ENCODE results near the gene GLT1D1. TPM values are rescaled to one million over a fixed set of nuclear protein-coding genes. Genes with fewer than 3 reads are reported as not detected.
"Not testable (repeated sequence)": the region's sequence is repeated elsewhere in the genome, so short reads cannot be mapped to it uniquely, and the experiment has no call there.

Gene GLT1D1
- total RNA-seq: 2.2 TPM

DNA sequence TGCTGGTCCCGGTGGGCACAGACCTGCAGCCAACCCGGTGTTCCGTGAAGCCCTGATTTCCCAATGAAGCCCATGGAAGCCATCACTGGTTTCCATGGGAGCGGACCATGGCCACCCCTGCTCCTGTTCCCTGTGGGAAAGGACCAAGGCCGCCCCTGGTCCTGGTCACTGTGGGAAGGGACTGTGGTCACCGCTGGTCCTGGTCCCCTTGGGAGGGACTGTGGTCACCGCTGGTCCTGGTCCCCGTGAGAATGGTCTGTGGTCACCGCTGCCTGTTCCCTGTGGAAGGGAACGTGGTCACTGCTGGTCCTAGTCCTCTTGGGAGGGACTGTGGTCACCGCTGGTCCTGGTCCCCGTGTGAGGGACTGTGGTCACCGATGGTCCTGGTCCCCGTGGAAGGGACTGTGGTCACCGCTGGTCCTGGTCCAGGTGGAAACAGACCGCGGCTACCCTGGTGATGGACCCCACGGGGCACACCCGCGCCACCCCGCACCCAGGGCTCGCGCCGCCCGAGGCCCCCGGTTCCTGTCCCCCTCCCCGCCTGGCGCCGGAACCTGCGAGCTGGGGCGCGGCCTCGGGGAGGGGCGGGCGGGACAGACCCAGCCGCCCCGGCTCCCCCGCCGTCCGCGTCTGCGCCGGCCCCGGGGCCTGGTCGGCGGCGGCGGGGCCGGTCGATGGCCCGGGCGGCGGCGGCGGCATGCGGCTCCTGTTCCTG is at the start of gene GLT1D1:
TSS of gene GLT1D1 (plus strand) at position 594 of the 715 bp plus-strand sequence. CDS start at position 698, 104 bp downstream.
- no peak for DNase-seq

DNA sequence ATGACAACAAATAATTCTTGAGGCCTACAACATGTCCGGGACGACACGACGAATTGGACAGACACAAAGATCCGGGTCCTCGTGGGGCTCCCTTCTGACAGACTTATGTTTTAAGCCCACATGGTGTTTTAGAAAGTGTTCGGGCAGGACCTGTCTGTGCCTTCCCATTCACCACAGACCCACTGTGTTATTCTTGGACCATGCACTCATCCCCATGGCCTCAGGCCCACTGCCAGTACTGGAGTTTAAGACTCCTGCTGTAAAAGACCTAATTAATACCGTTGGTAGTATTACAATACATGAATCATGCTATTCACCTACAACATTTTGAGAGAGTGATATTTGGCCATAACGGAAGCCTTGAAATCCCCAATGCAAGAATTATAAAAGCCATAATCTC is 49.5 kb upstream of the GLT1D1 start:
- DNase-seq: no peak

DNA sequence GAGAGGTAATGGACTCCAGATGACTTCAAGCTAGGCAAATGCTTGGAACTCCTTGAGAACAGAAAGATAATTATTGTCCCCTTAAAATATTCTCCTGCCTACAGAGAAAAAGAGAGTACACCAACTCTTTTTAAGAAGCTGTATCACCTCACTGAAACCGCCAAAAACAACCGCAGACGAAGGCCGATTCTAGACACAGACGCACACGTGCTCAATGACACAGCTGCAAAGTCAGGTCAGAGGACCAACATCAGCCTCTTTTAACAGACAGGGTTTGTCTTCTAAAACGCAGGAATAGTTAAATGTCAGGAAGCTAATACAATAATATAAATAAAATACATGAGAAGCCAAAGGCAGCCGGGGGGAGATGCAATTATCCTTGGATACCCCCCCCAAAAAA is 48.5 kb upstream of the GLT1D1 start:
- DNase-seq: no peak

DNA sequence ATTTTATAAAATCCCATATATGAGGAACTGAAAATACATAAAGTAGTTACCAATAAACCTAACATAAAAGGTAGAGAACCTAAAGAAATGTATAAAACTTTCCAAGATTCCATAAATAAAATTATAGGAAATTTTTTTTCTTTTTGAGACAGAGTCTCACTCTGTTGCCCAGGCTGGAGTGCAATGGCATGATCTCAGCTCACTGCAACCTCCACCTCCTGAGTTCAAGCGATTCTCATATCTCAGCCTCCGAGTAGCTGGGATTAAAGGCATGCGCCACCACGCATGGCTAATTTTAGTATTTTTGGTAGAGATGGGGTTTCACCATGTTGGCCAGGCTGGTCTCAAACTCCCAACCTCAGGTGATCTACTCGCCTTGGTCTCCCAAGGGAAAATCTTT is 47.9 kb upstream of the GLT1D1 start:
- DNase-seq: not testable (repeated sequence)

DNA sequence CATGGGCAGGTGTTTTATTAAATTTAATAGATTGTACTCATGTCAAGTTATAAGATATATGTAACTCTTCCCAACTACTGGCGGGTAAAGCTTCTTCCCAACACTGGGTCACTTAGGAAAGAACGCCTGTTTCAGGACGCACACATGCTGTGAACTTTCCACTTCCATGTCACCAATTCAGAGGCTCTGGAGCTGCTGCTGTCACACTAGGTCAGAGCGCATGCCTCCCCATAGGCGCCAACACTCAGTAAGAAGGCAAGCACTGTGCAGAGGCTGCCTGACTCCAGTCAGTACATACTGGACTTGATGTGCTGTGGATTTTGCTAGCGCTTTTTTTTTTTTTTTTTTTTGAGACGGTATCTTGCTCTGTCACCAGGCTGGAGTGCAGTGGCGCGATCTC is 46.7 kb upstream of the GLT1D1 start:
- DNase-seq: no peak

DNA sequence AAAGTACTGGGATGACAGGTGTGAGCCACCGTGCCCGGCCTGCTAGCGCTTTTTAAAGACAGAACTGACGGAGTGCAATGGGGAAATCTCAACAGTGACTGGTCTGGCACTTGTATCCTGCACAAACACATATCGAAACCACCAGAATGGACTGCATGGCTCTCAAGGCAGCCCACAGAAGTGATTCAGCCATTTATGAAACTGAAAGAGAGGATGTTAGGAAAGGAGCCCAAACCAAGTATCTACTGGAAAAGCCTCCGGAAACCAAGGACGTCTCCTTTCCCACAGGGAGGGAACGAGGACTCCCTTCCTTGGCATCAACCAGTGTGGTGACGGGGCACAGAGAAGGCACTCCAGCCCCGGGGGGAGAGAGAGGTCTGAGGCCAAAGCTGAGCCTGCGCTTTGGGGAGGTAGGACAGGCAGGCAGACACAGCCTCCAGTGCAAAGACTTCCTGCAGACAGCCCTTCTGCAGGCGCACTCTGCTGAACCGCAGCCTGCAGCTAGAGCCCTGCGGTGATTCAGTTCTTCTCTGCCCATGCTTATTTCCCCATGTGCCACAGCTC is 46.0 kb upstream of the GLT1D1 start:
- no peak for DNase-seq

DNA sequence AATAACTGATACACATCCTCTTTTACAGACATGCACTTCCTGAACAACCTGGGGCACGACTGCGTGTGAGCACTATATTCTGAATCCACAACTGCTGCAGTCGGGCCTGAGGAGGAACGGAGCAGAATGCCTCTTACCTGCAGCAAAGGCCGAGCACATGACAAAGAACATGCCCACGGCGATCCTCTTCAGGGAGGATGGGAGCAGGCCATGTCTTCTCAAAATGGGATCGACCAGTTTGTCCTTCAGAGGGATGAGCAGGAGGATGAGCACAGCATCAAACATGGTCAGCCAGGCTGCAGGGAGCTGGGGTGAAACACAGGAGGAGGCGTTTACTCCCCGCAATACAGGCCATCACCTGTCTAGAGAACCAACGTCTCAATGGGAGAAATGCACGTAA is 44.6 kb upstream of the GLT1D1 start:
- no peak for DNase-seq

DNA sequence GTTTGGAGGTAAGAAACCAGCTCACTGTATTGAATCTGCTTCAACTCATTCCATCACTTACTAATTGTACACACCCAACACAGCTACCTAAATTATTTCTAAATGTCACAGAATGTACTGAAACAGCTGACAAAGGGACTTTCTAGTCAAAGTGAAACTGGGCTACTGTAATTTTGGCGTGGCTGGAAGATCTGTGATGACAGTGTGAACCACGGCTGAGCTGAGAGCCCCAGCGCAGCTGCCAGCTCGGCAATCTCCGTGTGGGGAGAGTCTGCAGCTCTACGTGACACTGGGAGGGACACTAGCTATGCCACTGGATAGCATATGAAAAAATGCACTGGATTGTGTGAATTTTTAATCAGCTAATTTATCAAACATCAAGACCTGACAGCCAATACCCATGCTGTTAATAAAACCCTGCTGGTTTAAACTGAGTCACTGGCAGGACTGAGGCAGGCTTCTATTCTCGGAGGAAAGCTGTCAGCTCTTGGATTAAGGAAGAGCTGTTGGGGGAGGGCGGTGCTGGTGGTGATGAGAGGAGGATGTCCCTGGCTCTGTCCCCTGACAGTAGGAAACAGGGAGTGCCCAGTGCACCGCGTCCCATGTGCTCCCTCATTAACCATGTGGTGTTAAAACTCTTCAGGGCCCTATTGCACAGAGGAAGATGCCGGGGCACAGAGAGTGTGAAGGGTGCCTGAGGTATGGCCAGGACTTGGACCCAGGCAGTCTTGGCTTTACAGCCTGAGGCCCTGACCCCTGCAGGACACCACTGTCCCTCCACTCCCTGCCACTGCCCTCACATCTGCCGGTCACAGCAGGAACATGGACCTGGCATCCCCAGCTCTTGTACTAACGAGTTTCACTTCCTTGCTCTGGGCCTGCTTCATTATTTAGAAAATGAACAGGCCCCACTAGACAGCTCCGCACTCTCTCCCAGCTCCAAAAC is 42.8 kb upstream of the GLT1D1 start:
- no peak for DNase-seq

DNA sequence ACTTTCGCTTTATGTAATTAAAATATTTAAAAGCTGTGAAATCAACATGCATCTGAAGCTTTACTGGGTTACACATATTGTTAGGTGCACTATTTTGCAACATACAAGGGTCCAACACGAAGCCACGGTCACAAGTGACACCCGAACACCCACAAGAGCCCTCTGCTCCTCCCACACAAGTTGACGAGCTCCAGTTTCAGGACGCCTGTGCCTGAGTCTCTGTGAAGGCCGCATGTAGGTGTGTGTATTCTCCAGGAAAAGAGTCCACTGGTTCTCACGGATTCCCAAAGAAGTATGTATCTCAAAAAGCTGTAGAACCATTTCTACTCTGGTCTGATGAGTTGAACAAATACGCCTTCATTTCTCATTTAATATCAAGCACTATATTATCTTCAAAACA is 41.5 kb upstream of the GLT1D1 start:
- DNase-seq: no peak

DNA sequence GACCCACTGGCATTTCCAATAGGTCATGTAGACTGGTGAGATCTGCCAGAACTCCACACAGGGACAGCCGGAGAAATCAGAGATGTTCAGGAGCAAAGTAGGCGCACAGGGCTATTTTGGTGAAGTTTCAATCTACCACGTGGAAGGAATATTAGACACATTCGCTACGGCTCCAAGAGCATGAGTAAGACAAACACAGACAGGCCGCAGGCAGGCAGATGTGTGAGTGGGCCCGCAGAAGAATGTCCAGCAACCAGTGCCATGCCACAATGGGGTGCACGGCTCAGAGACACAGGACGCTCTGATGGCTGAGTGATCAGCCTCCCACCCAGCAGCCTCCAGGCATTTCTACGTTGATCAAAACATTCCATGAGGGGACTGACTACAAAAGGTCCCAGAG is 39.9 kb upstream of the GLT1D1 start:
- DNase-seq: no peak

DNA sequence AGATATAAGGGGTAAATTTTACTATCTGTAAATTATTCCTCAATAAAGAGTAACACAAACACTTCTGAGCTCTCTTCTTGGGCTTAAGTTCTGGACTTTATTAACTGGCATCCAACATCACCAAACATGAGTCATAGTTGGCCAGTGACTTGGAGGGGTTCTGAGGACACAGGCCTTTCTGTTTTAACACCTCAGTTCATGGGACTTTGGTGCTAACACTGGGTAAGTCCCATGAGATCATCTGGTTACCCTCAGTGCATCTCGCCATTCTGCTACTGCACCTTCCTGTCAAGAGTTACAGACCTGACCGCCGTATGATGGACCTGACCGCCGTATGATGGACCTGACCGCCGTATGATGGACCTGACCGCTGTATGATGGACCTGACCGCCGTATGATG is 39.4 kb upstream of the GLT1D1 start:
- no peak for DNase-seq

DNA sequence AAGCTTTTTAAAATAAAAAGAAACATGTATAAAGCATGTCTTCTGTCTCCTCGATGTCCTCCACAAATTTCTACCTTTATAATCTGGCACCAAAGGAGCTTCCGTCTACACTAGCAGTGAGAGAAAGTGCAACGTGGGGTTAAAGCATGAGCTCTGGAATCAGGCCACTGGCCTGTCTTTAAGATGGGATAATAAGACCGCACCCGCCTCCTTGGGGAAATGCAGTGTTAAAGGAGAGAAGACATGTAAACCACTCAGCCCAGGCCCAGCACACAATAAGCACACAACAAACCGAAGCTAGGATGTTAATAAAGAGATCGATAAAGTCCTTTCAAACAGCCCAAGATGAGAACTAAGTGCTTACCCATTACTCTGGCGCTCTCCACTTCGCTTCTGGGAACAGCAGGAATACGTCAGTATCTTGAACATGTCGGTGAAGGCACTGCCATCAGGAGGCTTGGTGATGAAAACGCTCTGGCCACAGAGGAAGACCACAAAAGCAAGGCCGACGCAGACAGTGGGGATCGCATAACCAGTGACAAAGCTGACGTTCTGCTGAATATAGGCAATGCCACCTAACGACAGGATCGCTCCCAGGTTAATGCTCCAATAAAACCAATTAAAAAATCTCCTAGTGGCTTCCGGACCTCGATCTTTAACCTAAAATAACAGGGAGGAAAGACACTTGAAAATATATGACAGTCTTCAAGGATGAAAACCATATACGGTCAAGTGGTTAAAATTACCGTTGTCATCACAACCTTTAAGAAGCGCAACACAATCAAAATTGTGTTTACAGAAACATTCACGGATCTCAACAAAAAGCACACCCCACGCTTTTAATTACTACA is 38.6 kb upstream of the GLT1D1 start:
- no peak for DNase-seq

DNA sequence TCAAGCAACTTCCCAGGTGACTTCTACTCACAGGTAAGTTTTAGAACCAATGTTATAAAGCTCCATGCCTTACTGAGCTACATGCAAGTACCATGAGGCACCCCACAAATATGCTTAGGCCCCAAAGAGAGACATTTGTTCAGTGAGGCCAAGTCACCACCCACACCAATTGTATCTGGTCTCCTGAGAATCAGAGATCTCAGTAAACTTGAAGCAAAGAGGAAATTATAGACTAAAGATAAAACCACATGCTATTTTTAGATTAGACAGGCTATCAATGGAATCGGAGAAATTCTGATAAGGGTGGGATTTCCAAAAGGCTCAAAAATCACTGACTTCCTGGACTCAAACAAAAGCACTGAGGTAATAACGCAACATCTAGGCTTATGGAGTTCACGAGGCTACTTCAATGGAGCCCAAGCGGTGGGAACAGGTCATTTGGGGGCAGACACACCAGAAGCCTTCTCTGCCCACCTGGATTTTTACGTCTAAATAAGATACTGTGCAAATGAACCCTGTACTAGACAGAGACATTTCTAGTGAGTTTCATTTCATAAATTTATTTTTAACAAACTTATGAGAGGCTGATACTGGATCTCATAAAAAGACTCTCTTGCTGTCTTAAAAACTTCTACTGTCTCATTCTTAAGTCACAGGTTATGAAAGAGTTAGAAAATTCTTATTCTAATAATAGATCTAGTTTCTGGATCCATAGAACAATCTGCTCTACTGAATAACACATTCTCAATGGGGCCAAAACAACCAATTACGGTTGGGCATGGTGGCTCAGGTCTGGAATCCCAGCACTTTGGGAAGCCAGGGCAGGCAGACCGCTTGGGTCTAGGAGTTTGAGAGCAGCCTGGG is 37.3 kb upstream of the GLT1D1 start:
- no peak for DNase-seq

DNA sequence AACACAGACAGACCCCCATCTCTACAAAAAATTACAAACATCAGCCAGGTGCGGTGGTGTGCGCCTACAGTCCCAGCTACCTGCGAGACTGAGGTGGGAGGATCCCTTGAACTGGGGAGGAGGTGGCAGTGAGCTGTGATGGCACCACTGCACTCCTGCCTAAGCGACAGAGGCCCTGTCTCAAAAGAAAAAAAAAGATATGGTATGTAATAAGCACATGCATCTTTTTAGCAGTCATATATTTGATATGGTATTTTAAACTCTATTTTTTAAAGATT is 36.7 kb upstream of the GLT1D1 start:
- DNase-seq: no peak

DNA sequence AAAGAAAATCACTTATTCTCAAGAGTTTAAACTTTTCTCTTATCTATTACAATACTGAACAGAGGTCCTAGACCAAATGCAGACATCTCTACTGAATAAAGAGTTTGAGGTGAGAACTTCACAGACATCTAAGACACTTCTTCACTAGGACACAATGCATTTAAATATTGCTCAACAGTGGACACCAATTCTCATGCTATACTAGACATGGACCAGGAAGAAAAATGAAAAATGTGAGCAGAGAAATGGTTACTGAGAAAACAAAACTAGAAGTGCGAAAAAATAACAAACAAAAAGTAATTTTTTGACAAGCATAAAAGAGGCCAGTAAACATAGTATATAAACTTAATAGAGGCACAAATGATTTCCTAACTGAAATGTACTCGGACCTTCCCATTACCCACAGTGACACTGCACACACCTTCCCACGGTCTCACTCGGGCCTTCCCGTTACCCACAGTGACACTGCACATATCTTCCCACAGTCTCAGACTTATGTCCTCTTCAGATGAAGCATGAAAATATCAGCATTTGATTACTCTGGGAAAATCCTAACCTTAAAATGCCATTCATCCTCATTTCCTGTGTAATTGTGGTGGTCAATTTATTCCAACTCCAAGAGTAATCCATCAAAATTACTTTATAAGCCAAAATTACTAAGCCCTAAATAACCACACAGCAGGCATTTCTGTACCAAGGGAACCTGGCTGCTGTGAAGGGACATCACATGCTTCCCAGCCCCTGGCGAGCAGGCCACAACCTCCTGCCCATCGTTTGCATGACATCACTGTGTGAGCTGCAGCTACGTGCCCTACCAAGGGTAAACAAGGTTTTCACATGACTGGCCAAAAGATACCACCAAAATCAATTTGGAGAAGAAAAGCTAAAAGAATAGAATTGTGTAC is 35.9 kb upstream of the GLT1D1 start:
- DNase-seq: no peak

DNA sequence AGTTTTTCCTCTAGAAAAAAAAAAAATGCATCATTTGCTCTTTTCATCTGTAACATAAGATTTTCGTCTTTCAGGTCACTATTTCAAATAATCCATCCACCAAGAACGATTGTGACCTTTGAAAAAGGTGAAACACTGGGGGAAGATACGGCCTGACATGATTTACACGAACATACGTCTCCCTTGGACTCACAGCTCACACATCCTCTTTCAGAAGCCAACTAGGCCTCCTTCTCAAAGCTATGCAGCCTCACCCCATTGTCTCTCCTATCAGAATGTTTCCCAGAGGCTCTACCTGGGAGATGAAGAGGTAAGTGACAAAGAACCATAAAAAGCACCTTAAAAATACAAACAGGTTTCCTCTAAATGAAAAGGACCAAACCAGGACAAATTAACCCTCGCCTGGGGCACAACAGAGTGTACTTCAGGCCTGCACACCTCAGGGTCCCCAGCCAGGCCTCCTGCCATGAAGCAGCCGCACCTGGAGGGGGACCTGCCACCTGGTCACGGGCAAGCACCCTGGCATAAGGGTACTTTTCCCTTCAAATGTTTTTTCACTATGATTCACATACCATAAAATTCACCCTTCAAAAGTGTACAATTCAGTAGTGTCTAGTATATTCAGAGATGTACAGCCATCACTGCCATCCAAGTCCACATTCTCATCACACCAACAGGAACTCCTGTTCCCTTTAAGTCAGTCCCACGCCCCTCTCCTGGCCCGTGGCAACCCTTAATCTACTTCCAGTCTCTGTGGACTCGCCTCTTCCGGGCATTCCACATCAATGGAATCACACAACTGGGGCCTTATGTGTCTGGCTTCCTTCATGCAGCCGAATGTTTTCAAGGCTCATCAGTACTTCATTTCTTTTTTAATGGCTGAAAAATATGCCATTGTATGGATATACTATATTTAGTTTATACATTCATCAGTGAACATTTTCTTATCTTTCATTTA is 34.9 kb upstream of the GLT1D1 start:
- DNase-seq: no peak

DNA sequence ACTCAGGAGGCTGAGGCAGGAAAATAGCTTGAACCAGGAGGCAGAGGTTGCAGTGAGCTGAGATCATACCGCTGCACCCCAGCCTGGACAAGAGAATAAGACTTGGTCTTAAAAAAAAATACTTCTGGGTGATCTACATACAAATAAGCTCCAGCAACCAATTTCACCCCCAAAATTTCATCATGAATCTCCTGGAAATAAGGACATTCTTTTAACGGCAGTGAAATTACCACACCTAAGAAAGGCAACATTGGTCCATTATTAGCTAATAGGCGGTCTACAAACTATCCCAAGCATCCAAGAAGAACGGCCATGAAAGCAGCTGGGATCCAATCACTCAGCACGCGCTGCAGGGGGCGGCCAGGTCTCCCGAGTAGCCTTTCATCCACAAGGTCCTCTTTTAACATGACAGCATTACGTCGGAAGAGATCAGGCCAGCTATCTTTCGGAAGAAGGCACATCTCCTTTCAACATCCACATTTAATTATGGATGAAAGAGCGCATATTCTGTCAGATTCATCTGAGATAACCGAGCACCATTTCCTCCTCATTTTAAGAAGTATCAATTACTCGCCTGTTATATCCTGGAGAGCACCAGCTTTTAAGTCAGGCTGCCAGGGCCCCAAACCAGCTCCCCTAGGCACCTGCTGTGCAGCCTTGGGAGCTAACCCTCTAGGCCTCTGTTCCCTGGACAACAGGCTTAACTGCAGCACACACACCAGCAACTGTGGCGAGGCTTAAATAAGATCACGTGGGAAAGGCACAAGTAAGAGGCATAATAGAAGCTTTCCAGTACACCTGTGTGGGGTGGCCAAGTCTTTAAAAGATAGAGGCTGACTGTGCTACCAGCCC is 33.8 kb upstream of the GLT1D1 start:
- DNase-seq: no peak

DNA sequence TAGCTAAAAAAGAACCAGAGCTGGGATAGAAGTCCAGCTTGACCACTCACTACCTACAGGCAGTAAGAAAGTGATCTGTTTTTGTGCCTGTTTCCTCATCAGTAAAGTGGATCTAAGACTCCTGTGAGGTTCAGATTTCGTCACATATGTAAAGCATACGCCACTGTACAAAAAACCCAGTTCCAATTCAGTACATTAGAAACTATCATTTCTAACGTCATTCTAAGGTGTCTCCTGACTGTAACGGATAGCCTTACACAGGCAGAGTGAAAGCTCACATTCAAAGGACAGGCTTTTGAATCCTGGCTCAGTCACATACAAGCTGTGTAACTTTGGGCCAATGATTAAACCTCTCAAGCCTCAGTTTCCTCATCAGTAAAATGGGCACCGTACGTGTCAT is 33.0 kb upstream of the GLT1D1 start:
- DNase-seq: no peak
